Ectodermal cell (in vitro differentiated cells): ENCODE measurements around the gene ATP2A1.
"Not testable (repeated sequence)": the region's sequence is repeated elsewhere in the genome, so short reads cannot be mapped to it uniquely, and the experiment has no call there.

Experiments used
- H3K27ac ChIP-seq: 2 replicates; pipeline ENCODE4 v1.7.0; 2013; ENCODE audit warnings: mild to moderate bottlenecking, low read depth, low read length; ENCODE audit not compliant: insufficient read depth, poor library complexity, severe bottlenecking
- H3K27me3 ChIP-seq: 2 replicates; pipeline ENCODE4 v1.7.0; 2013; ENCODE audit warnings: mild to moderate bottlenecking, low read length; ENCODE audit not compliant: insufficient read depth, control insufficient read depth, poor library complexity, severe bottlenecking
- H3K36me3 ChIP-seq: one replicate; pipeline ENCODE4 v1.7.0; 2013; ENCODE audit warnings: low read length; ENCODE audit not compliant: control insufficient read depth, insufficient read depth
- H3K4me1 ChIP-seq: one replicate; pipeline ENCODE4 v1.7.0; 2013; ENCODE audit warnings: low read length; ENCODE audit not compliant: control insufficient read depth, insufficient read depth
- H3K4me3 ChIP-seq: 2 replicates; pipeline ENCODE4 v1.7.0; 2013; ENCODE audit warnings: low read depth, low read length, control low read depth; ENCODE audit not compliant: insufficient read depth
- H3K9me3 ChIP-seq: 2 replicates; pipeline ENCODE4 v1.7.0; 2013; ENCODE audit warnings: mild to moderate bottlenecking, low read length, moderate library complexity; ENCODE audit not compliant: control insufficient read depth
- WGBS, 2 experiments: methylation state at CpG; one replicate each; pipeline ENCODE4 v1.1.7; 2013; ENCODE audit warnings: missing lambda C conversion rate in 2 of 2; 5-methylcytosine and 5-hydroxymethylcytosine counted together

ATP2A1 gene

GRCh38 chr16:28880955-28881354 lies 2.7 kb downstream of the ATP2A1 start:
- no peaks in the 10 kb centered on the region for H3K36me3 ChIP-seq
- peaks cover 4% of the 10 kb centered on the region for H3K27me3 ChIP-seq
- no peaks in the 10 kb centered on the region for H3K9me3 ChIP-seq
- H3K4me3 ChIP-seq: no peak overlapping the region
- no peak overlapping the region for H3K27ac ChIP-seq
- peaks cover 28% of the 10 kb centered on the region for H3K4me1 ChIP-seq
- 88 to 92% methylated on average over 4 of the region's 4 CpGs for WGBS, 2 experiments

DNA sequence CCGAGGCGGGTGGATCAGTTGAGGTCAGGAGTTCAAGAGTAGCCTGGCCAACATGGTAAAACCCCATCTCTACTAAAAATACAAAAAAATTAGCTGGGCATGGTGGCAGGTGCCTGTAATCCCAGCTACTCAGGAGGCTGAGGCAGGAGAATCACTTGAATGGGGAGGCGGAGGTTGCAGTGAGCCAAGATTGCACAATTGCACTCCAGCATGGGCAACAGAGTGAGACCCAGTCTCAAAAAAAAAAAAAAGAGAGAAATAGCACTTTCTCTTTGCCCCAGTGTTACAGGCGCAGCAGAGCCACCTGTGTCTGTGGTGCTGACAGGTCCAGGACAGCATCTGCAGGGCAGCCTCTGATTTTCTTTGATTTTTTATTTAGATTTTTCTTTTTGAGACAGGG lies 3.3 kb downstream of the ATP2A1 start:
- H3K36me3 ChIP-seq, H3K4me3 ChIP-seq, H3K9me3 ChIP-seq, H3K27me3 ChIP-seq, H3K27ac ChIP-seq: not testable (repeated sequence)
- WGBS, 2 experiments: 78 to 80% methylated on average over 4 of the region's 4 CpGs
- peaks cover 28% of the 10 kb centered on the region for H3K4me1 ChIP-seq

- 63% methylated on average over 24 of the region's 24 CpGs for WGBS, 2 experiments
- peaks cover 4% of the 10 kb centered on the region for H3K27me3 ChIP-seq
- H3K4me1 ChIP-seq: peaks cover 26% of the 10 kb centered on the region
- no peak overlapping the region for H3K27ac ChIP-seq
- H3K9me3 ChIP-seq: no peaks in the 10 kb centered on the region
- H3K36me3 ChIP-seq: no peaks in the 10 kb centered on the region
- no peak overlapping the region for H3K4me3 ChIP-seq
These were observed 4.4 kb downstream of the ATP2A1 start for GRCh38 chr16:28882551-28883160.

- H3K4me3 ChIP-seq: no peak overlapping the region
- no peaks in the 10 kb centered on the region for H3K36me3 ChIP-seq
- no peaks in the 10 kb centered on the region for H3K9me3 ChIP-seq
- peaks cover 19% of the 10 kb centered on the region for H3K4me1 ChIP-seq
- 78 to 79% methylated on average over 25 of the region's 25 CpGs for WGBS, 2 experiments
- H3K27me3 ChIP-seq: peaks cover 4% of the 10 kb centered on the region
- H3K27ac ChIP-seq: no peak overlapping the region
These were observed 5.1 kb downstream of the ATP2A1 start for GRCh38 chr16:28883221-28883996.

DNA sequence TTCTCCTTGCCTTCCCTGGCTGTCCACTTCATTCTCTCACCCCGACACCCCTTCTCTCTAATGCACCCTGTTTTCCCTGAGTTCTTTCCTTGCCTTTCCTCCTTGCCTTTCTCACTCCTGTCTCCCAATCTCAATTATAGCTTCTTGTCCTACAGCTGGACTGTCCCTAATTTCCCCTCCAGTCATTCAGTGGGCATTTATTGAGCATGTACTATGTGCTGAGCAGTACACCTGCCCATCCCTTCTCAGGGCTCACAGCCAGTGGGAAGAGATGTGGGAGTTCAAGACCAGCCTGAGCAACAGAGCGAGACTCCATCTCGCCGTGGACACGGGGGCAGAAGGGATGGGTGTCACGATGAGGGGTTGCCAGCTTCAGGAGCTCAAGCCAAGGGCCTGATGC lies 5.8 kb downstream of the ATP2A1 start:
- H3K27ac ChIP-seq: no peak overlapping the region
- H3K4me1 ChIP-seq: peaks cover 14% of the 10 kb centered on the region
- whole genome bisulfite sequencing, 2 experiments: 87 to 92% methylated on average over 6 of the region's 6 CpGs
- H3K4me3 ChIP-seq: no peak overlapping the region
- H3K9me3 ChIP-seq: no peaks in the 10 kb centered on the region
- peaks cover 4% of the 10 kb centered on the region for H3K27me3 ChIP-seq
- H3K36me3 ChIP-seq: no peaks in the 10 kb centered on the region

DNA sequence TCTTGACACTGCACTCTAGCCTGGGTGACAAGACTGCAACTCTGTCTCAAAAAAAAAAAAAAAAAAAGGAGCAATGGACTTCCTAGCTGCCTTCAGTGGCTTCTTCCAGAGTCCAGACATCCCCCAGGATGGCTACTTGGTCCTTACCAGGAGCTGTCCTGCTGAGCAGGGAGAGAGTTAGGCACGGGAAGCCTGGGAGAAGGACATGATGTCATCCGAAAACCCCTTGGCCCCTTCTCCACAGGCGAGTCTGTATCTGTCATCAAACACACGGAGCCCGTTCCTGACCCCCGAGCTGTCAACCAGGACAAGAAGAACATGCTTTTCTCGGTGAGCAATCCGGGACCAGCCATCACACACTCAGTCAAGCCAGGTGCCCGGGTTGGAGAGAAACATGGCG lies 8.7 kb downstream of the ATP2A1 start:
- Histone ChIP-seq H3K4me1 (peaks cover 6% of the 10 kb centered on the region), H3K4me3 (no peak overlapping the region), H3K27me3 (no peaks in the 10 kb centered on the region), H3K27ac (no peak overlapping the region), H3K9me3 (no peaks in the 10 kb centered on the region), H3K36me3 (no peaks in the 10 kb centered on the region)
- 86% methylated on average over 10 of the region's 10 CpGs for WGBS, 2 experiments

GRCh38 chr16:28890355-28890754 lies 12.1 kb downstream of the ATP2A1 start:
- WGBS, 2 experiments: 94% methylated on average over 5 of the region's 5 CpGs
- not testable (repeated sequence) for H3K36me3 ChIP-seq, H3K27me3 ChIP-seq, H3K4me3 ChIP-seq, H3K9me3 ChIP-seq, H3K27ac ChIP-seq, H3K4me1 ChIP-seq

DNA sequence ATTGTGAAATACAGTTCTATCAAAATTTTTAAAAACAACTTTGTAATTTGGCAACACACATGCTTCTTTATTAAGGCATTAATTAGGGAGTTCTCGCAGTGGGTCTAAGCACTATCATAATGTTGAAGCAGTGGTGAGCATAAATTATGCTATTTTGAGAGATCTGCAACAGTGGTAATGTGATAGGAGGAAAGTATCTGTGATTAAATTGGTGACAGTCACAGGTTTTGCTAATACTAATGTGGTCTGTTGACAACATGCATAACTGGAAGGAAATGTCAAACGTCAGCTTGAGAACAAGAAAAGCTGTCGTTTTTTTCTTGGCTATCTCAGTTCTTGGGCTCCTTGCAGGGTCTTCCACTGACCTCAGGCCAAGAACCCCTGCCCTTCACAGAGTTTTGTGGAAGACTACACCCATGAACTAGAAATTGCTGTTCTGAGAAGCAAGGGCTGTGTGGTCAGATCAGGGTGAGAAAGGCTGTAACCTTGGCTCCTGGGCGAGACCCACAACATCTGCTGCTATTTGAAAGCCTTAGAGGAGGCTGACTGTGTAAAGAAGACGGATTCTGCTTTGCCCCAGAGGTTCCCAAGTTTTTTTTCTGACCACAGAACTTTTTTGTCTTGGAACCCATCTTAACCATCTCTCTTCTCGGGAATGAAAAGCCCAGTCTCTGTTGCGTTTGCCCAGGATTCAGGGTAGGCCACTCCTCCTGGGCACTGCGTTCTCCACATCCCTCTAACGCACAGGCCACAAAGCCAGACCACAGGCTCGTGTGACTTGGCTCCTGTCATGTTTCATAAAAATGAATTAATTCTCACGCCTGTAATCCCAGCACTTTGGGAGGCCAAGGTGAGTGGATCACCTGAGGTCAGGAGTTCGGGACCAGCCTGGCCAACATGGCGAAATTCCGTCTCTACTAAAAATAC lies 13.9 kb downstream of the ATP2A1 start:
- Histone ChIP-seq H3K4me3 (no peak overlapping the region), H3K27ac (no peak overlapping the region), H3K27me3 (no peaks in the 10 kb centered on the region), H3K4me1 (no peaks in the 10 kb centered on the region), H3K36me3 (no peaks in the 10 kb centered on the region), H3K9me3 (no peaks in the 10 kb centered on the region)
- 88 to 90% methylated on average over 14 of the region's 14 CpGs for WGBS, 2 experiments

DNA sequence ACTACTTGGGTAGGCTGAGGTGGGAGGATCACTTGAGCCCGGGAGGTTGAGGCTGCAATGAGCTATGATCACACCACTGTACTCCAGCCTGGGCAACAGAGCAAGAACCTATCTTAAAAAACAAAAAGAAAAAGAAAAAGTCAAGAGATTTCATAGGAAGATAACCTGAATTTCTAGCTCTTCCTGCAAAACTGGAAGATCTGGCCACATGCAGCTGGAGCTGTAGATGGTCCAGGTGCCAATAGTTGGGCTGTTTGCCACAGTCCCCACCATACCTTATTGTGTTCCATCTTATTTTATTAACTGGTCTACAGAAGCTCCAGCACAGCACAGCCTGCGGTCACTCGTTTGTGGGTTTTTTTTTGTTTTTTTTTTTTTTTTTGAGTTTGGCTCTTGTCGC lies 15.0 kb downstream of the ATP2A1 start:
- Histone ChIP-seq H3K27ac (no peak overlapping the region), H3K9me3 (no peaks in the 10 kb centered on the region)

GRCh38 chr16:28895609-28896008 lies 17.3 kb downstream of the ATP2A1 start:
- WGBS, 2 experiments: 97 to 98% methylated on average over 4 of the region's 4 CpGs
- Histone ChIP-seq H3K27ac (no peak overlapping the region), H3K4me1 (no peaks in the 10 kb centered on the region), H3K27me3 (no peaks in the 10 kb centered on the region), H3K4me3 (no peak overlapping the region), H3K36me3 (no peaks in the 10 kb centered on the region), H3K9me3 (no peaks in the 10 kb centered on the region)

More for the DNA sequence above, 15.0 kb downstream of the ATP2A1 start:
- H3K27me3 ChIP-seq: no peaks in the 10 kb centered on the region
- no peaks in the 10 kb centered on the region for H3K36me3 ChIP-seq
- no peaks in the 10 kb centered on the region for H3K4me1 ChIP-seq
- WGBS, 2 experiments: 89 to 92% methylated on average over 4 of the region's 4 CpGs
- H3K4me3 ChIP-seq: no peak overlapping the region
